Measurements from ENCODE around the gene UBAP1.
"Not testable (repeated sequence)": the region's sequence is repeated elsewhere in the genome, so short reads cannot be mapped to it uniquely, and the experiment has no call there.

UBAP1 gene

DNA sequence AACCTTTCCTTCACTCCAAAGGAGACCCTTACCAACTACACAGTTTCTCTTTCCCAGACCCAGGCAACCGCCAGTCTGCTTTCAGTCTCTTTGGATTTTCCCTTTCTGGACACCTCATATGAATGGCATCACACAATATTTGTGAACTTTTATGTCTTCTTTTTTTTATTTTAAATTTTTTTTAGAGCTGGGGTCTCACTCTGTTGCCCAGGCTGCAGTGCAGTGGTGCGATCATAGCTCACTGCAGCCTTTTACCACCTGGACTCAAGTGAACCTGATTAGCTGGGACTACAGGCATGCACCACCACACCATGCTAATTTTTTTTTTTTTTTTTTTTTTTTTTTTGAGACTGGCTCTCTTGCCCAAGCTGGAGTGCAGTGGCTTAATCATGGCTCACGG lies 37.5 kb downstream of the UBAP1 start:
- no peak for TF ChIP-seq CTCF (IDR thresholded peaks at IDR 0.05; ENCODE audit: low read depth, low read length)
- H3K27ac ChIP-seq = no peak overlapping the region
- no peaks in the 10 kb centered on the region for H3K27me3 ChIP-seq (ENCODE audit: insufficient read depth, low read depth, severe bottlenecking)
- H3K9me3 ChIP-seq (ENCODE audit: severe bottlenecking) = no peaks in the 10 kb centered on the region
- no peaks in the 10 kb centered on the region; the same call in 1 of the 2 replicates for H3K36me3 ChIP-seq
- H3K4me3 ChIP-seq (ENCODE audit: low read depth, low read length) = no peak overlapping the region
- DNase-seq = no peak

DNA sequence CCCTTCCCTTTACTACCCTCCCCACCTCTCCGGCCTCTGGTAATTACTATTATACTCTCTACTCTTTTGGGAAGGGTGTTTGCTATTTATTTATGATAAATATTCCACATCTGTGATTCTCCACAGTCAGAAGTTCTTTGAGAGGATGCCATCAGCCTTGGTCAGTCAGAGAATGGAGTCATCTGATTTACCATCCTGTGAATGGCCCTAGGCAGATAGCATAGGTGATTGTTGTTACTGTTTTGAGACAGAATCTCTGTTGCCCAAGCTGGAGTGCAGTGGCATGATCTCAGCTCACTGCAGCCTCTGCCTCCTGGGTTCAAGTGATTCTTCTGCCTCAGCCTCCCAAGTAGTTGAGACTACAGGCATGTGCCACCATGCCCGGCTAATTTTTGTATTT lies 38.2 kb downstream of the UBAP1 start:
- not testable (repeated sequence) for H3K4me3 ChIP-seq (ENCODE audit: low read depth, low read length); H3K27ac ChIP-seq; H3K36me3 ChIP-seq; H3K9me3 ChIP-seq (ENCODE audit: severe bottlenecking); DNase-seq; H3K27me3 ChIP-seq (ENCODE audit: insufficient read depth, low read depth, severe bottlenecking)

DNA sequence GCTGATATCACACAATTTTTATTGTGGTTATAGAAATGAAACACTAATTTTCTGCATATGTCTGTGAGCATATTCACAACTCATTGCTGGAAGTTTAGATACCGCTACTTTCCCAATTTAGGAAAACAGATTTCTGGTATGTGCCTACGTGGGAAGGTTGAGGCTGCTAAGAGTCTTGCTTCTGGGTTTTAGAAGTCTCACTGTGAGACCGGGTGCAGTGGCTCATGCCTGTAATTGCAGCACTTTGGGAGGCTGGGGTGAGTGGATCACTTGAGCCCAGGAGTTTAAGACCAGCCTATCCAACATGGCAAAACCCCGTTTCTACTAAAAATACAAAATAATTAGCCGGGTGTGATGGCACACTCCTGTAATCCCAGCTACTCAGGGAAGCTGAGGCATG lies 39.6 kb downstream of the UBAP1 start:
- no peak overlapping the region for H3K4me3 ChIP-seq (ENCODE audit: low read depth, low read length)
- no peaks in the 10 kb centered on the region; the same call in 1 of the 2 replicates for H3K36me3 ChIP-seq
- DNase-seq = no peak
- H3K27ac ChIP-seq = no peak overlapping the region
- H3K27me3 ChIP-seq (ENCODE audit: insufficient read depth, low read depth, severe bottlenecking) = no peaks in the 10 kb centered on the region
- no peak for TF ChIP-seq CTCF (IDR thresholded peaks at IDR 0.05; ENCODE audit: low read depth, low read length)
- no peaks in the 10 kb centered on the region for H3K9me3 ChIP-seq (ENCODE audit: severe bottlenecking)

GRCh38 chr9:34219421-34219820 lies 40.6 kb downstream of the UBAP1 start:
- Histone ChIP-seq H3K36me3 (no peaks in the 10 kb centered on the region; the same call in 1 of the 2 replicates), H3K4me3 (ENCODE audit: low read depth, low read length) (no peak overlapping the region), H3K9me3 (ENCODE audit: severe bottlenecking) (no peaks in the 10 kb centered on the region), H3K27ac (no peak overlapping the region), H3K27me3 (ENCODE audit: insufficient read depth, low read depth, severe bottlenecking) (no peaks in the 10 kb centered on the region)
- TF ChIP-seq CTCF (IDR thresholded peaks at IDR 0.05; ENCODE audit: low read depth, low read length) = no peak
- DNase-seq = no peak

DNA sequence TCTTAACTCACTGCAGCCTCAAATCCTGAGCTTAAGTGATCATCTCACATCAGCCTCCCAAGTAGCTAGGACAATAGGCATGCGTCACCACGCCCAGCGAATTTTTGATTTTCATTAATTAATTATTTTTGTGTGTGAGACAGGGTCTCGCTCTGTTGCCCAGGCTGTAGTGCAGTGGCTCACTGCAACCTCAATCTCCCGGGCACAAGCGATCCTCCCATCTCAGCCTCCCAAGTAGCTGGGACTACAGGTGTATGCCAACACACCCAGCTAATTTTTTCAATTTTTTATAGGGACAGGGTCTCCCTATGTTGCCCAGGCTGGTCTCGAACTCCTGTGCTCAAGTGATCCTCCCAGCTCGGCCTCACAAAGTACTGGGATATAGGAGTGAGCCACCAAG lies 41.4 kb downstream of the UBAP1 start:
- TF ChIP-seq CTCF (IDR thresholded peaks at IDR 0.05; ENCODE audit: low read depth, low read length) = no peak
- Histone ChIP-seq H3K27ac (no peak overlapping the region), H3K36me3 (no peaks in the 10 kb centered on the region; the same call in 1 of the 2 replicates), H3K27me3 (ENCODE audit: insufficient read depth, low read depth, severe bottlenecking) (no peaks in the 10 kb centered on the region), H3K9me3 (ENCODE audit: severe bottlenecking) (no peaks in the 10 kb centered on the region), H3K4me3 (ENCODE audit: low read depth, low read length) (no peak overlapping the region)
- no peak for DNase-seq

GRCh38 chr9:34224349-34224748 lies 45.5 kb downstream of the UBAP1 start:
- no peaks in the 10 kb centered on the region for H3K9me3 ChIP-seq (ENCODE audit: severe bottlenecking)
- no peak for TF ChIP-seq CTCF (IDR thresholded peaks at IDR 0.05; ENCODE audit: low read depth, low read length)
- no peaks in the 10 kb centered on the region for H3K27me3 ChIP-seq (ENCODE audit: insufficient read depth, low read depth, severe bottlenecking)
- DNase-seq = no peak
- no peaks in the 10 kb centered on the region; the same call in 1 of the 2 replicates for H3K36me3 ChIP-seq
- no peak overlapping the region for H3K27ac ChIP-seq
- H3K4me3 ChIP-seq (ENCODE audit: low read depth, low read length) = no peak overlapping the region

DNA sequence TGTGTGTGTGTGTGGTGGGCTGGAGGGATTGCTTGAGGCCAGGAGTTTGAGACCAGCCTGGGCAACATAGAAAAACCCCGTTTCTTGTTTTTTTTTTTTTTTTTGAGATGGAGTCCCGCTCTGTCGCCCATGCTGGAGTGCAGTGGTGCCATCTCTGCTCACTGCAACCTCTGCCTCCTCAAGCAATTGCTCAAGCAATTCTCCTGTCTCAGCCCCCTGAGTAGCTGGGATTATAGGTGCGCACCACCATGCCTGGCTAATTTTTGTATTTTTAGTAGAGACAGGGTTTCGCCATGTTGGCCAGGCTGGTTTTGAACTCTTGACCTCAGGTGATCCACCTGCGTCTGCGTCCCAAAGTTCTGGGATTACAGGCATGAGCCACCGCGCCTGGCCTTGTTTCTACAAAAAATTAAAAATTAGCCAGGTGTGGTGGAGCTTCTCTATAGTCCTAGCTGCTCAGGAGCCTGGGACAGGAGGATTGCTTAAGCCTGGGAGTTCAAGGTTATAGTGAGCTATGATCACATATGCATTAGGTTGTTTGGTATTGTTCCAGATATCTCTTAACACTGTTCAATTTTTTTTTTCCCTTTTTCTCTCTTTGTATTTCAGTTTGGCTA lies 47.4 kb downstream of the UBAP1 start:
- DNase-seq; H3K36me3 ChIP-seq; H3K4me3 ChIP-seq (ENCODE audit: low read depth, low read length); H3K27ac ChIP-seq; H3K27me3 ChIP-seq (ENCODE audit: insufficient read depth, low read depth, severe bottlenecking); H3K9me3 ChIP-seq (ENCODE audit: severe bottlenecking): not testable (repeated sequence)
